Bone marrow (tissue), 2 donors: Measurements from ENCODE around the gene TTLL11.

Experiments used
- DNase-seq, 2 donors: peaks; one replicate each; lab custom pipeline; 2025; lab: John Stamatoyannopoulos, UW

Gene TTLL11

DNA sequence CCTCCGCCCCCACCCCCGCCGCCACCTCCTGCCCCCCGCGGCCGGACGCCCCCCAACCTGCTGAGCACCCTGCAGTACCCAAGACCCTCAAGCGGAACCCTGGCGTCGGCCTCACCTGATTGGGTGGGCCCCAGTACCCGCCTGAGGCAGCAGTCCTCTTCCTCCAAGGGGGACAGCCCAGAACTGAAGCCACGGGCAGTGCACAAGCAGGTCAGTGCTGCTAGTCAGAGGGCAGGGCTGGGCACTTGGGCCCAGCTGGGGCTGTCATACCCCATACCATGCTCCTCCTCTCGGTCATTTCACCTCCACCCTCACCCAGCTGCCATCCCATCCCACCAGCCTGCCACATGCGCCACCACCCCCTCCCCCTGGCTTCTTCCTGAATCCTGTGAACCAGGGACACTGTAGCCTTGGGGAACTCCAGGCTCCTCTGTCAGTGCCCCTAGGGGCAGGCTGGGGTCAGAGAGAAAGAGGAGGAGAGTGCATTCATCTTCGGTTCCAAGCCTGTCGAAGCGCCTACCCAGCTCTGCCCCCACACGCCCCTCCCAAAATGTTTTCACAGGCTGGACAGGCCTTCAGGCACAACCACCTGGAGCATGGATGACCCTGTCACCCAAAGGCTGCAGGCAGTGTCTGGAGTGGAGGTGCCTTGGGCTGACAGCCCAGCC is 319.7 kb downstream of the TTLL11 start:
- DNase-seq: no peak

GRCh38 chr9:121772600-121773285 is 320.4 kb downstream of the TTLL11 start:
- DNase-seq: no peak
